Measurements from ENCODE around the gene CHID1. TPM values are rescaled to one million over a fixed set of nuclear protein-coding genes. Genes with fewer than 3 reads are reported as not detected.

Gene CHID1
- total RNA-seq, 2 experiments from 2014 or later, result 51.8 to 56.3 TPM

GRCh38 chr11:863023-863909 is 47.3 kb downstream of the CHID1 start:
- intact Hi-C loops (cut with micrococcal nuclease), result no loop called here
- no peak for DNase-seq
- Mint-ChIP-seq H3K36me3 (ENCODE audit: low read depth) (no peaks in the 10 kb centered on the region), H3K9me3 (no peaks in the 10 kb centered on the region), H3K27me3 (ENCODE audit: low read depth) (no peaks in the 10 kb centered on the region), H3K4me3 (no peak overlapping the region), H3K27ac (no peak overlapping the region), H3K4me1 (ENCODE audit: low read depth) (no peaks in the 10 kb centered on the region)
- CTCF ChIA-PET, result interaction anchor here (1.3 kb wide), 1 partner anchor 15 kb away, joined by 6 read pairs; no protein-coding TSS in a partner anchor

- Mint-ChIP-seq H3K4me3 (no peak overlapping the region), H3K36me3 (ENCODE audit: low read depth) (no peaks in the 10 kb centered on the region), H3K4me1 (ENCODE audit: low read depth) (no peaks in the 10 kb centered on the region), H3K27me3 (ENCODE audit: low read depth) (no peaks in the 10 kb centered on the region), H3K27ac (no peak overlapping the region), H3K9me3 (no peaks in the 10 kb centered on the region)
- CTCF ChIA-PET, result no interaction called here
- intact Hi-C loops (cut with micrococcal nuclease), result no loop called here
- DNase-seq, result no peak
Observed at GRCh38 chr11:862696-863022, 48.0 kb downstream of the CHID1 start.

- CTCF ChIA-PET, result no interaction called here
- no peak overlapping the region for H3K27ac Mint-ChIP-seq
Observed at GRCh38 chr11:862081-862661, 48.4 kb downstream of the CHID1 start.

GRCh38 chr11:861105-861479 is 49.5 kb downstream of the CHID1 start:
- H3K27ac Mint-ChIP-seq, result no peak overlapping the region
- H3K4me1 Mint-ChIP-seq (ENCODE audit: low read depth), result no peaks in the 10 kb centered on the region
- H3K36me3 Mint-ChIP-seq (ENCODE audit: low read depth), result no peaks in the 10 kb centered on the region
- no peaks in the 10 kb centered on the region for H3K27me3 Mint-ChIP-seq (ENCODE audit: low read depth)
- H3K9me3 Mint-ChIP-seq, result no peaks in the 10 kb centered on the region
- intact Hi-C loops (cut with micrococcal nuclease), result no loop called here
- H3K4me3 Mint-ChIP-seq, result no peak overlapping the region
- CTCF ChIA-PET, result interaction anchor here (0.6 kb wide), 1 partner anchor 625 kb away, joined by 3 read pairs; no protein-coding TSS in a partner anchor
- no peak for DNase-seq

More at GRCh38 chr11:862081-862661, 48.4 kb downstream of the CHID1 start:
- no peak for DNase-seq
- intact Hi-C loops (cut with micrococcal nuclease), result no loop called here
- Mint-ChIP-seq H3K4me3 (no peak overlapping the region), H3K4me1 (ENCODE audit: low read depth) (no peaks in the 10 kb centered on the region), H3K9me3 (no peaks in the 10 kb centered on the region), H3K36me3 (ENCODE audit: low read depth) (no peaks in the 10 kb centered on the region), H3K27me3 (ENCODE audit: low read depth) (no peaks in the 10 kb centered on the region)

GRCh38 chr11:860234-861104 is 50.1 kb downstream of the CHID1 start:
- H3K27ac Mint-ChIP-seq, result no peak overlapping the region
- intact Hi-C loops (cut with micrococcal nuclease), result no loop called here
- DNase-seq, result no peak
- CTCF ChIA-PET, result interaction anchor here (0.6 kb wide), 1 partner anchor 625 kb away, joined by 3 read pairs; no protein-coding TSS in a partner anchor
- H3K36me3 Mint-ChIP-seq (ENCODE audit: low read depth), result no peaks in the 10 kb centered on the region
- H3K4me3 Mint-ChIP-seq, result no peak overlapping the region
- H3K27me3 Mint-ChIP-seq (ENCODE audit: low read depth), result no peaks in the 10 kb centered on the region
- H3K9me3 Mint-ChIP-seq, result no peaks in the 10 kb centered on the region
- no peaks in the 10 kb centered on the region for H3K4me1 Mint-ChIP-seq (ENCODE audit: low read depth)

GRCh38 chr11:859394-860131 is 51.0 kb downstream of the CHID1 start:
- intact Hi-C loops (cut with micrococcal nuclease), result no loop called here
- Mint-ChIP-seq H3K4me3 (no peak overlapping the region), H3K36me3 (ENCODE audit: low read depth) (no peaks in the 10 kb centered on the region), H3K27me3 (ENCODE audit: low read depth) (no peaks in the 10 kb centered on the region), H3K9me3 (no peaks in the 10 kb centered on the region), H3K4me1 (ENCODE audit: low read depth) (no peaks in the 10 kb centered on the region), H3K27ac (no peak overlapping the region)
- DNase-seq, result no peak
- CTCF ChIA-PET, result no interaction called here

GRCh38 chr11:858762-859339 is 51.8 kb downstream of the CHID1 start:
- Mint-ChIP-seq H3K4me3 (no peak overlapping the region), H3K9me3 (no peaks in the 10 kb centered on the region), H3K4me1 (ENCODE audit: low read depth) (no peaks in the 10 kb centered on the region), H3K27ac (no peak overlapping the region), H3K36me3 (ENCODE audit: low read depth) (no peaks in the 10 kb centered on the region), H3K27me3 (ENCODE audit: low read depth) (no peaks in the 10 kb centered on the region)
- DNase-seq, result no peak
- CTCF ChIA-PET, result no interaction called here
- intact Hi-C loops (cut with micrococcal nuclease), result no loop called here

GRCh38 chr11:858053-858761 is 52.4 kb downstream of the CHID1 start:
- CTCF ChIA-PET, result no interaction called here
- intact Hi-C loops (cut with micrococcal nuclease), result no loop called here
- no peak overlapping the region for H3K4me3 Mint-ChIP-seq
- H3K27me3 Mint-ChIP-seq (ENCODE audit: low read depth), result no peaks in the 10 kb centered on the region
- H3K4me1 Mint-ChIP-seq (ENCODE audit: low read depth), result no peaks in the 10 kb centered on the region
- H3K9me3 Mint-ChIP-seq, result no peaks in the 10 kb centered on the region
- DNase-seq, result no peak
- H3K27ac Mint-ChIP-seq, result no peak overlapping the region
- H3K36me3 Mint-ChIP-seq (ENCODE audit: low read depth), result no peaks in the 10 kb centered on the region

GRCh38 chr11:856397-856796 is 54.2 kb downstream of the CHID1 start:
- Mint-ChIP-seq H3K4me3 (no peak overlapping the region), H3K9me3 (no peaks in the 10 kb centered on the region), H3K27me3 (ENCODE audit: low read depth) (no peaks in the 10 kb centered on the region), H3K4me1 (ENCODE audit: low read depth) (no peaks in the 10 kb centered on the region), H3K36me3 (ENCODE audit: low read depth) (no peaks in the 10 kb centered on the region), H3K27ac (no peak overlapping the region)
- intact Hi-C loops (cut with micrococcal nuclease), result no loop called here
- CTCF ChIA-PET, result interaction anchor here (1.1 kb wide), 1 partner anchor 8 kb away, joined by 3 read pairs; no protein-coding TSS in a partner anchor
- DNase-seq, result no peak

- intact Hi-C loops (cut with micrococcal nuclease), result no loop called here
- Mint-ChIP-seq H3K4me1 (ENCODE audit: low read depth) (no peaks in the 10 kb centered on the region), H3K27me3 (ENCODE audit: low read depth) (no peaks in the 10 kb centered on the region), H3K9me3 (no peaks in the 10 kb centered on the region), H3K4me3 (no peak overlapping the region), H3K36me3 (ENCODE audit: low read depth) (no peaks in the 10 kb centered on the region), H3K27ac (no peak overlapping the region)
- CTCF ChIA-PET, result no interaction called here
- DNase-seq, result no peak
Observed at GRCh38 chr11:855796-856195, 54.8 kb downstream of the CHID1 start.

- no peaks in the 10 kb centered on the region for H3K36me3 Mint-ChIP-seq (ENCODE audit: low read depth)
- no peaks in the 10 kb centered on the region for H3K4me1 Mint-ChIP-seq (ENCODE audit: low read depth)
- intact Hi-C loops (cut with micrococcal nuclease), result no loop called here
- DNase-seq, result no peak
- no peak overlapping the region for H3K4me3 Mint-ChIP-seq
- CTCF ChIA-PET, result no interaction called here
- no peaks in the 10 kb centered on the region for H3K9me3 Mint-ChIP-seq
- H3K27ac Mint-ChIP-seq, result no peak overlapping the region
- H3K27me3 Mint-ChIP-seq (ENCODE audit: low read depth), result no peaks in the 10 kb centered on the region
Observed at GRCh38 chr11:855330-855674, 55.3 kb downstream of the CHID1 start.
